Hypothalamus (tissue), 51 donors: ENCODE measurements around the gene DHX36.

Source experiments
- DNase-seq, 51 donors: peaks; one replicate each; lab custom pipeline; 2025; lab: John Stamatoyannopoulos, UW

The DHX36 gene

GRCh38 chr3:154323891-154324738, at the start of gene DHX36:
Gene DHX36 (minus strand): TSS chr3:154324487. CDS start chr3:154324416, 71 bp downstream.
- peak; percentile 17 to 92 (median 78) for DNase-seq

GRCh38 chr3:154367221-154367620, 42.9 kb upstream of the DHX36 start:
- DNase-seq = no peak

- DNase-seq = no peak
These were observed 40.6 kb upstream of the DHX36 start for GRCh38 chr3:154364849-154365248.

GRCh38 chr3:154361099-154361498, 36.8 kb upstream of the DHX36 start:
- DNase-seq = no peak

- no peak for DNase-seq
These were observed 31.7 kb upstream of the DHX36 start for GRCh38 chr3:154356009-154356408.

GRCh38 chr3:154349223-154349622, 24.9 kb upstream of the DHX36 start:
- DNase-seq = no peak

GRCh38 chr3:154345422-154346122, 21.3 kb upstream of the DHX36 start:
- no peak for DNase-seq

GRCh38 chr3:154338570-154338969, 14.3 kb upstream of the DHX36 start:
- no peak for DNase-seq

GRCh38 chr3:154338008-154338407, 13.7 kb upstream of the DHX36 start:
- no peak for DNase-seq

GRCh38 chr3:154334973-154335420, 10.7 kb upstream of the DHX36 start:
- peak in 1 of 51 donors; percentile 18 for DNase-seq

- DNase-seq = no peak
These were observed 3.6 kb upstream of the DHX36 start for GRCh38 chr3:154327871-154328270.

- DNase-seq = no peak
These were observed 632 bp upstream of the DHX36 start for GRCh38 chr3:154324919-154325318.

GRCh38 chr3:154316974-154317767, 7.1 kb downstream of the DHX36 start:
- no peak for DNase-seq

GRCh38 chr3:154314152-154314551, 10.1 kb downstream of the DHX36 start:
- DNase-seq = no peak

GRCh38 chr3:154310840-154311239, 13.4 kb downstream of the DHX36 start:
- no peak for DNase-seq

- no peak for DNase-seq
These were observed 16.9 kb downstream of the DHX36 start for GRCh38 chr3:154307363-154307762.

- DNase-seq = no peak
These were observed 19.4 kb downstream of the DHX36 start for GRCh38 chr3:154304936-154305335.

- no peak for DNase-seq
These were observed 20.0 kb downstream of the DHX36 start for GRCh38 chr3:154304116-154304786.

- no peak for DNase-seq
These were observed 22.7 kb downstream of the DHX36 start for GRCh38 chr3:154301561-154301960.

- peak in 4 of 51 donors; percentile 1 to 3 (median 2) for DNase-seq
These were observed 30.3 kb downstream of the DHX36 start for GRCh38 chr3:154294016-154294415.
